ENCODE results near the gene ARHGAP19.

The ARHGAP19 gene

DNA sequence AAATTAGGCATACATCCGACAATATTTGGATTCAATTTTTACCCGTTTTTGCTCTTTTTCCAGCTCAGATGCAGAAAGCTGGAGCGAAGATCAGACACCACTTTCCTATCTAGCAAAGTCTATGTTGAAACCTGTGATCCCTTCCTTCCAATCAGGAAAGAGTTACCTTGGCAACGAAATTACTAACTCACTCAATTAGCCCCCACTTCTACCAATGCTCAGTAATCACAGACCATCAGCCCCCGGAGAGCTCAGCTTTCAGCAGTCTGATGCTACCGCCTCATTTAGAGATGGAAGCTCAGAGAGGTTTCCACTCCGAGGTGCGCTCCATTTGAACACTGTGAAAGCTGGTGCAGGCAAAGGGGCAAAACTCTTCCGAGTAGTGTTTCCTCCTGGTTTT, 33.3 kb upstream of the ARHGAP19 start:
- DNase-seq (ENCODE audit: low read depth): no peak
- no peak overlapping the region for H3K4me3 ChIP-seq (ENCODE audit: low read depth, low read length)

DNA sequence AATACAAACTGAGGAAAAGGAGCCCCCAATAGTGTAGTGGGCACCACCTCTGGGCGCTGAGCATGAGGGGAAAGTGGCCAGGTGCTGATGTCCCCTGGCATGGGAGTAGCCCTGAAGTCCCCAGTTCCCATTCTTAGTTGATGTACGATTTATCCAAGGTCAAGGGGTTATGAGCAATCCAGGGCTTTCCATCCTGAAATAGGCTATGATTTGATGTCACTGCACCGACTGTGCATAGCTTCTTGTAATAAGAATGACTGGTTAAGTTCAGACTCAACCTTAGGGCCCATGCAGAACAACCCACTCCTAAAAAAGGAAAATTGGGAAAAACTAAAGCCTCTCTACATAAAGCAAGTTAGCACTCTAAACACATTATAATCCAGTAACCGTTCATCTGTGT, 31.1 kb upstream of the ARHGAP19 start:
- no peak for DNase-seq (ENCODE audit: low read depth)

DNA sequence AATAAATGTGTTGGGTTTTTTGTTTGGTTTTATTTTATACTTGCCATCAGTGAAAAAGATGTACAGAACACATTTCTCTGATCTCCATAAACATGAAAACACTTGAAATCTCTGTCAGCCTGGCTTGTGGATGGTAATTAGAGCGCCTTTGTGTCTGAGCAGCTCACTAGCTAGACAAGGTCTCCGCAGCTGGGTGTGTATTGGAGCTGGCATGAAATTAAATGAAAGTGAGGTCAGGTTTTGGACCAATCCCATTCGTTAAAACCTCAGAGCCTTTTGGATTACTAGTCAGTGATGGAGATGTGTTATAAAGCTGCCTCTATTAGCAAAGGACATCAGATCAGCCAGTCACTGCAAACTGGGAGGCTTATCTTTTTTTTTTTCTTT, 29.4 kb upstream of the ARHGAP19 start:
- no peak overlapping the region for H3K4me3 ChIP-seq (ENCODE audit: low read depth, low read length)
- DNase-seq (ENCODE audit: low read depth): no peak

More for the DNA sequence above, 31.1 kb upstream of the ARHGAP19 start:
- no peak overlapping the region for H3K4me3 ChIP-seq (ENCODE audit: low read depth, low read length)

DNA sequence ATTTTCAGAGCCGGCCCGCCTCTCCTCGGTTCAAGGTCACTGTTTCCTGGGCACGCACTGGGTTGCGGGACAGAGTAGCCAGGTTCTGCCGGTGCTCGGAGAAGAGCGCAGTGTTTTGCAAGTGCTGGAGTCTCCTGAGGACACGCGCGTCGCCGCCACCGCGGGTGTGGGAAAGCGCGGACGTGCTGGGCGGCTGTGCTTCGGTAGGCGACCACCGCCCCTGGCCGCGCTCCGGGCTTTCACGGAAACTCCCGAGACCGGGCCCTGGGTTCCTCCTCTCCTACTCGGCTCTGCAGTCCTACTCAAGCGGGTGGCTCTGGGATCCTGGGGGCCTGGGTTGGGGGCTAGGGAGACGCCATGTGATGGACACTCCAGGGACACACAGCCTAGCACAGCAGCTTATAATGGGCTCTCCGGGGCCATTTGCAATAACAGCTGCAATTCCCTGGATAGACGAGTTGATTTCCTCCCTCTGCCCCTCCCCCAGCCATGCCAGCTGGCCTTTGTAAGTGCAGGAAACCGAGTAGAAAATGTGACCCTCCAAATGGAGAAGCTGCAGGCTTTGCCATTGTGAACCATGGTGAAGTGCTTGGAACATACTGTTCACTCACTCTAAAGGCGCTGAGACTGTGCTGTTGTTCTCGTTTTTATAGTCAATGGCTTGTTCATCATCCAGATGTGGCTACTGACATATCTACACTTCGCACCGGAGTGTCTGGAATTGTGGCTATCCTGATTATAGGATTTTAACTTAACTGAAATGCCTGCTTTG, 28.8 kb upstream of the ARHGAP19 start:
- no peak for DNase-seq (ENCODE audit: low read depth)
- H3K4me3 ChIP-seq (ENCODE audit: low read depth, low read length): no peak overlapping the region

DNA sequence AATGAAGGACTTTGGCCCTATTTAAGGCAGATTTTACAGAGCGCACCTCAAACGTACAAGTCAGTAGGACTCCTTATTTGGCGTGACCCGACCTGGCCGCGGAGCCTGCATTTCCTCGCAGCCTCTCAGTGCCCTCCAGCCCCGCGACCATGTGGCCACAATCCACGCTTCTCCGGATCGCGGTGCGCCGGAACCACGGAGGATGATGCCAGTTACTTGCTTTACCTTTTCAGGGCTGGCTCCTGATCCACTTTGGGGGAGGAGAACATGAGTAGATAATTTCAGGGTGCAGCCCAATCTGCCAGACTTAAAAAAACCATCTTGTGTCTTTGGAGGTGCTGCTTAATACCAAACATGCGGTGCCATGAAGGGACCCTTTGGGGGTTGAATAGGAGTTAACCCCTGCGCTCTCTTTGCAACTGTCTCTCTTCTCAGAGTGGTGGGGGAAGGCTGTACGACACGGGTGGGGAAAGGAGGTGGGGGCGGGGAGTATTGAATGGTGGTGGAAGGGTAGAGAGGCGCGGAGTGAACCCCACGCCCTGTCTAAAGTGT, 28.1 kb upstream of the ARHGAP19 start:
- no peak for DNase-seq (ENCODE audit: low read depth)
- no peak overlapping the region for H3K4me3 ChIP-seq (ENCODE audit: low read depth, low read length)

DNA sequence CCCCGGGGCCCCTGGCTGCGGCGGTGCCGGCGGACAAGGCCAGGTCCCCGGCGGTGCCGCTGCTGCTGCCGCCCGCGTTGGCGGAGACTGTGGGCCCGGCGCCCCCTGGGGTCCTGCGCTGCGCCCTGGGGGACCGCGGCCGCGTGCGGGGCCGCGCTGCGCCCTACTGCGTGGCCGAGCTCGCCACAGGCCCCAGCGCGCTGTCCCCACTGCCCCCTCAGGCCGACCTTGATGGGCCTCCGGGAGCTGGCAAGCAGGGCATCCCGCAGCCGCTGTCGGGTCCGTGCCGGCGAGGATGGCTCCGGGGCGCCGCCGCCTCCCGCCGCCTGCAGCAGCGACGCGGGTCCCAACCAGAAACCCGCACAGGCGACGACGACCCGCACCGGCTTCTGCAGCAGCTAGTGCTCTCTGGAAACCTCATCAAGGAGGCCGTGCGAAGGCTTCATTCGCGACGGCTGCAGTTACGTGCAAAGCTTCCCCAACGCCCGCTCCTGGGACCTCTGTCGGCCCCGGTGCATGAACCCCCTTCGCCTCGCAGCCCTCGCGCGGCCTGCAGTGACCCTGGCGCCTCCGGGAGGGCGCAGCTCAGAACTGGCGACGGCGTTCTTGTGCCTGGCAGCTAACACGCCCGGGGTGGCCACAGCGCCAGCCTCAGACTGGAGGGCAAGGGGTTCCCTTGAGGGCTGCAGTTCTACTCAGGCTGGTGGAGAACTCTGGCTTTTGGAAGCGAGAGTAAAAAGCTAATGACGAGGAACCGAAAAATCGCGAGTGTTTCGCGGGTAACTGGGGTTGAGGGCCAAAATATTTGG, 27.4 kb upstream of the ARHGAP19 start:
- peak overlapping the region; percentile 67 for H3K4me3 ChIP-seq (ENCODE audit: low read depth, low read length)
- DNase-seq (ENCODE audit: low read depth): no peak

DNA sequence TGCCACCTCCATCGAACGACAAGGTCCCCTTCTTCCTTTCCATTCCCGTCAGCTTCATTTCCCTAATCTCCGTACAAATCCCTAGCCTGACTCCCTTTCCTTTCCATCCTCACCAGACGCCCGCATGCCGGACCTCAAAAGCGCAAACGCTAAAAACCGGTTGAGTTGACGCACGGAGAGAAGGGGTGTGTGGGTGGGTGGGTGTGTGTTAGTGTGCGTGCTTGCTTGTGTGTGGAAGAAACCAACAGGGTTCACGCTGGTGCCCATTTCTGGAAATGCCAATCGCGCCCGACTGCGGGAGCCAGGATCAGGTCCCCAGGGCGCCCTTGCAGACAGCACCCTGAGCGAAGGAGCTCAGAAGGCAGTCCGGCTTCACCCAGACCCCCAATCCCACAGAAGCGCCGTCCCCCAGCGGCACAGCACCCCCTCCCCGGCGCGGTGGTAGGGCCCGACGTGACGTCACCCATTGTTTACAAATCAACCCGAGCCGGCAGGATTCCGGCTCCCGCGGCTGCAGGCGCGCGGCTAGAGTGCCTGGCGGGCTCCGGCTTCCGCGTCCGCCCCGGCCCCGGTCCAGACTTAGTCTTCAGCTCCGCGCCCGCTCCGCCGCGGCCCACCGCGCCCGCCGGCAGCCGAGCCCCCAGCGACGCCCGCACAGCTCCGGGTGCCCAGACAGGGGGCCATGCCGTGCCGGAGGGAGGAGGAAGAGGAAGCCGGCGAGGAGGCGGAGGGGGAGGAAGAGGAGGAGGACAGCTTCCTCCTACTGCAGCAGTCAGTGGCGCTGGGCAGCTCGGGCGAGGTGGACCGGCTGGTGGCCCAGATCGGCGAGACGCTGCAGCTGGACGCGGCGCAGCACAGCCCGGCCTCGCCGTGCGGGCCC, 26.6 kb upstream of the ARHGAP19 start, which contains the start of gene FRAT1:
Gene FRAT1 (plus strand): TSS at position 500 of the 880 bp plus-strand sequence. CDS start 183 bp downstream, at position 683.
- DNase-seq (ENCODE audit: low read depth): peak; percentile 78
- H3K4me3 ChIP-seq (ENCODE audit: low read depth, low read length): peak within 1 kb of the TSS; percentile 67

DNA sequence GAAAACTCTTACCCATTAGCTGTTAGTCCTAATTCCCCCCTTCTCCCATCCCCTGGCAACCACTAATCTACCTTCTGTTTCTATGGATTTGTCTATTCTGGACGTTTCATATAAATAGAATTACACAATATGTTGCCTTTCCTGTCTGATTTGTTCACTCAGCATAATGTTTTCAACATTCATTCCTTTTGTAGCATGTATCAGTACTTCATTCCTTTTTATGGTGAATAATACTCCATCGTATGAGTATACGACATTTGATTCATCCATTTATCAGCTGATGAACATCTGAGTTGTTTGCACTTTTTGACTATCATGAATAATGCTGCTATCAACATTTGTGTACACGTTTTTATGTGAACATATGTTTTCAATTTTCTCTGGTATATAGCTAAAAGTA, 22.2 kb upstream of the ARHGAP19 start:
- H3K4me3 ChIP-seq (ENCODE audit: low read depth, low read length): no peak overlapping the region
- no peak for DNase-seq (ENCODE audit: low read depth)

DNA sequence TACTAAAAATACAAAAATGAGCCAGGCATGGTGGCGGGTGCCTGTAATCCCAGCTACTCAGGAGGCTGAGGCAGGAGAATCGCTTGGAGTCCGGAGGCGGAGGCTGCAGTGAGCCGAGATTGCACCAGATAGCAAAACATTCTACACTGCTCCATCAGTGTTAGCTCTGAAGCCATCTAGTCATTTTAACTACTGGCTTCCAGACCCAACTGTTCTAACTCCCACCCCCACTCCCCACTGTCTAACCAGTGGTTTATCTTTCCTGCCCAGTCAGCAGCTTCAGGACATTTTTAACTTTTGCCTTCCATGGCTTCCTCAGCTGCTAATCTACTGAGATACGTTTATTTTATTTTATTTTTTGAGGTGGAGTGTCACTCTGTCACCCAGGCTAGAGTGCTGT, 20.5 kb upstream of the ARHGAP19 start:
- DNase-seq (ENCODE audit: low read depth): no peak
- no peak overlapping the region for H3K4me3 ChIP-seq (ENCODE audit: low read depth, low read length)

DNA sequence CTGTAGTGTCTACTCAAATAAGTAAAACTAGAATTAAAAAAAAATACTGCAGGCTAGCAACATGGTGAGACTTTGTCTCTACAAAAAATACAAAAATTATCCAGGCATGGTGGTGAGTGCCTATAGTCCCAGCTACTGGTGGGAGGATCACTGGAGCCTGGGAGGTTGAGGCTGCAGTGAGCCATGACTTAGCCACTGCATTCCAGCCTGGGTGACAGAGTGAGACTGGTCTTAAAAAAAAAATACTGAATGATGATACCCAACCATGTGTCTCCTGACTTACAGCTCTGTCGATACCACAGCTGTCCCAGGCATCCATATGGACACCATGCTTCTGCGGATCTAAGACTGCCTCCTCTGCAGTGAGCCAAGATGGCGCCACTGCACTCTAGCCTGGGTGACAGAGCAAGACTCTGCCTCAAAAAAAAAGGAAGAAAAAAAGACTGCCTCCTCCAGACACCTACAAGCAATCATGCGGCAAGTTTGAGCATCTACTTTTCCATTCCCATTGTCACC, 18.7 kb upstream of the ARHGAP19 start:
- DNase-seq (ENCODE audit: low read depth): no peak
- no peak overlapping the region for H3K4me3 ChIP-seq (ENCODE audit: low read depth, low read length)

DNA sequence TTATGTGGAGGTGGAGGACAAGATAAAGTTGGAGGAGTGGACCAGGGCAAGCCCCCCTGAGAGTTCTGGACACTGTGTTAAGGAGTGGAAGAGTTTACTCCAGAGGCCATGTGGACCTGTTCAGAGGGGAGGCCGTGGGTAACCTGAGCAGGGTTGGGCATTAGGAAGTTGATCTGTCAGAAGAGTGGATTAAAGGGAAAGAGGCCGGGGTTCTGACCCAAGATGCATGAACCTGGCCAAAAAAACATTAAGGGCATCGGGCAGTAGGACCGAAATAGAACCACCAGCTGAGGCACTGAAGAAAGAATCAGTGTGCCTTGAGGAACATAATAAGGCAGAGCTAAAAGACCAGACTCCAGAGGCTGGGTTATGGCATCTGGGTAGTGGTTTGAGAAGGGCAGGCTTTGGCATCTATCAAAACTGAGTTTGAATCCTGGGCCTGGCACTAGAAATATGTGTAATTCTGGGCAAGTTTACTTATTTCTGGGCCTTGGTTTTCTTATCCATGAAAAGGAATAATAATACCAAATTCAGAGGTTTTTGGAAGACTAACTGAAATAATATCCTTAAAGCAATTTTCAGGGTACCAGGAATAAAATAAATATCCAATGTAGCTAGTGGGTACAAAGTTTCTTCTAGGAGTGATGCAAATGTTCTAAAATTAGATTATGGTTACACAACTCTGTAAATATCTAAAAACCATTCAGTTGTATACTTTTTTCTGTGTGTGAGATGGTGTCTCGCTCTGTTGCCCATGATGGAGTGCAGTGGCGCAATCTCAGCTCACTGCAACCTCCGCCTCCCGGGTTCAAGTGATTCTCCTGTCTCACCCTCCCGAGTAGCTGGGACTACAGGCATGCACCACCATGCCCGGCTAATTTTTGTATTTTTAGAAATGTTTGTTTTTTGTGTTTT, 15.7 kb upstream of the ARHGAP19 start:
- no peak overlapping the region for H3K4me3 ChIP-seq (ENCODE audit: low read depth, low read length)
- DNase-seq (ENCODE audit: low read depth): no peak

DNA sequence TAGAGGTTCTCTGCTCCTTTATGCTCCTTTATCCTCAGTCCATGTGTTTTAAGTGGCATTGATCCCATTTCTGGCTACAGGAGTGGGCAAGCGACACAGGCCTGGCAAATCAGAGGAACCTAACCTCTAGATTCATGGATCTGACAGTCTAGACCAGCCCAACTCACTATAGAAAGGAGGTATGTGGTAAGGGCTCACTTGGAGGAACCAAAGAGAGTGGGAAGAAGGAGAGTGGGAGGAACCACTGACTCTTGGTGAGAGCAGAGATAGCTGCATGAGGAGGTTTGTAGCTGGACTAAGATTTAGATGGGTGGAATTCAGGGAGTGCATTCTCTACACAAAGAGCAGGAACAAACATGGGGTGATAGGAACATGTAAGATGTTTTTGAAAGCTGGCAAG, 15.0 kb upstream of the ARHGAP19 start:
- no peak for DNase-seq (ENCODE audit: low read depth)
- H3K4me3 ChIP-seq (ENCODE audit: low read depth, low read length): no peak overlapping the region

DNA sequence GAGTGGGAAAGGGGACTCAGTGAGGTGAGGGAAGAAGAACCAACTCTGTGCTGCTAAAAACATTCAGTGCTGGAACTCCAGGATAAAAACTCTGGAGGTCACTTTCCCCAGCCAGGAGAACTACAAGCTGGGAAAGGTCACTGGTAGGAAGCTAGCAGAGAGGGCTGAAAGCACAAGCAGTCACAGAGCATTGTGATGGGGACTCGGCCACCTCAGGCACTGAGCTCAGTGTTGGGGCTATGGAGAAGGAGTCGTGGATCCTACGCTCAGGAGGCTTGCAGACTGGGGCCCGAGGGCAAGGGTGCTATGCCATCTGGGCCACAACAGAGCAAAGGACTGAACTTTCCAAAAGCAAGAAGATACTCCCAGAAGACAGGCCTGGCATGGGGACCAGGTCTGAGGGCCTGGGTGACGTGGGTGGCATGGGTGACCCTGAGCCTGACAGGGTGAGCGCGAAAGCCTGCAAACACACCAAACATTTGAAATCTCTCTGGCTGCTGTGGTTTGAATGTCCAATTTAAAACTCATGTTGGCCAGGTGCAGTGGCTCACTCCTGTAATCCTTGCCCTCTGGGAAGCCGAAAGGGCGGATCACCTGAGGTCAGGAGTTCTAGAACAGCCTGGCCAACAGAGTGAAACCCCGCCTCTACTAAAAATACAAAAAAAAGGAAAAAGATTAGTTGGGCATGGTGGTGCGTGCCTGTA, 9.8 kb upstream of the ARHGAP19 start:
- DNase-seq (ENCODE audit: low read depth): no peak

DNA sequence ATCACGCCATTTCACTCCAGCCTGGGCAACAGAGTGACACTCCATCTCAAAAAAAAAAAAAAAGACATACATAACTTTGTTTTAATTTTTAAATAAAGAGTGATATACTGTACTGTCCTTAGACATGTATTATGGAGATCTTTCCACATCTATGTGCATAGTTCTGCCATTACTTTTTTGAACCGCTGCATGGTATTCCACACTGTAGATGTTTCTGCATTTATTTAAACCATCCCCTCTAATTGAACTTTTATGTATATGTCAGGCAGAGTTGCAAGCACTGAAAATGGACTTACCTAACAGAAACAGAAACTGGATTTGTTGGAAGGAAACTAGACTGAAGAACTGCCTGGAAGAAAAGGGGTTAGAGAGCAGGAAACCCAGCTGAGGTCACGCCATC, 8.5 kb upstream of the ARHGAP19 start:
- no peak for DNase-seq (ENCODE audit: low read depth)
- no peak overlapping the region for H3K4me3 ChIP-seq (ENCODE audit: low read depth, low read length)

More for the DNA sequence above, 9.8 kb upstream of the ARHGAP19 start:
- no peak overlapping the region for H3K4me3 ChIP-seq (ENCODE audit: low read depth, low read length)

DNA sequence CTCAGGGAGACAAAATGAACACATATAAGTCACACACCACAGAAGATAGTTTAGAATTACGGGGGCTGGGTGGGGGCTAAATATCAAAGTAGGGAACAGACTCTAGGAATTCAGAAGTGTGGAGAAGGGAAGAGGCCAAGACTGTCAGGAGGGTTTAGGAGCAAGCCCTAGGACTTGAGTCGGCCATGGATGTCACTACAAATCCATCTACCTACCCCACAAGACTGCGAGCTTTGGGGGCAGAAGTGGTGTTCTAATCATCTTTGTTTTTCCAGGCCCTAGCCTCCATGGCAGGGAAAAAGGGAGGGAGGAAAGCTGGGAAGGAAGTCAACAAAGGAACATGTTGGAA, 5.8 kb upstream of the ARHGAP19 start:
- DNase-seq (ENCODE audit: low read depth): no peak
- no peak overlapping the region for H3K4me3 ChIP-seq (ENCODE audit: low read depth, low read length)

DNA sequence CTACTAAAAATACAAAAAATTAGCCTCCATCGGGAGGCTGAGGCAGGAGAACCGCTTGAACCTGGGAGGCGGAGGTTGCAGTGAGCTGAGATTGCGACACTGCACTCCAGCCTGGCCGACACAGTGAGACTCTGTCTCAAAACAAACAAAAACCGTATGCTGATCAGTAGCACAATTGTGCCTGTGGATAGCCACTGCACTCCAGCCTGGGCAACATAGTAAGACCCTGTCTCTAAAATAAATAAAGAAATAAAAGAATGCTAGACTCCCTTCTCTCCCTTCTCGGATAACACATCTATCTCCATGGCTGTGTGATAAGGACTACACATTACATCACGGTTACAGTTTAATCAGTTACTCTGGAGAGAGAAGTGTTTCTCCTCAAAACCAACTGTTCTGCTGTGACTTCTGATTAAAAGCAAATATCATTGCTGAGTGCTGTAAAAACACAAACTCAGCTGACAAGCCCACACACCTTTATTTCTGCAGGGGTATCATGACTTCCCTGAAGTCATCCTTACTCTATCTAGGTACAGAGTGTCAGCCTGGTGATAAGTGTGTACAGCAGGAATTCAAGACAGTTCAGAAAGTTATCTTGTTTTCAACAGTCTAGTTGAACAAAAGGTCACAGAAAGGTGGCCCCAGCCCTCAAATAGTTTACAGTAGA, 5.3 kb upstream of the ARHGAP19 start:
- no peak overlapping the region for H3K4me3 ChIP-seq (ENCODE audit: low read depth, low read length)
- no peak for DNase-seq (ENCODE audit: low read depth)

DNA sequence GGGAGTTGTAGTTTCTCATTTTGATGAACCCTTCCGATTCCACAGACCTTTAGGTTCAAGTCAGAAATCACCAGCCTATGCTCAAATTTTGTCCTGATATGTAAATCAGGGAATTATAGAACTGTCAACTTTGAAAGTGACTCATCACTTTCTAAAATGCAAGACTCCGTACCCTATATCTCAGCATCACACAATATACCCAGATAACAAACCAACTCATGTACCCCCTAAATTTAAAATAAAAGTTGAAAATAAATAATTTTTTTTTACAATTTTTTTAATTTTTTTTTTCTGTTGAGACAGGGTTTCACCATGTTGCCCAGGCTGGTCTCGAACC, 393 bp upstream of the ARHGAP19 start:
- no peak for DNase-seq (ENCODE audit: low read depth)
- H3K4me3 ChIP-seq (ENCODE audit: low read depth, low read length): no peak overlapping the region
